Measurements from ENCODE around the gene CCSER1. TPM values are rescaled to one million over a fixed set of nuclear protein-coding genes. Genes with fewer than 3 reads are reported as not detected.
"Not testable (repeated sequence)": the region's sequence is repeated elsewhere in the genome, so short reads cannot be mapped to it uniquely, and the experiment has no call there.

Gene CCSER1
- total RNA-seq, 2 donors from 2014 or later: 1.5 to 2.7 TPM

- H3K4me3 ChIP-seq: no peak overlapping the region
- H3K9me3 ChIP-seq: no peaks in the 10 kb centered on the region
- H3K27ac ChIP-seq: no peak overlapping the region
- no peak for DNase-seq (ENCODE audit: low spot score)
- no peaks in the 10 kb centered on the region for H3K4me1 ChIP-seq (ENCODE audit: control insufficient read depth in 1 of 2, low read depth in 2 of 2)
- no peaks in the 10 kb centered on the region for H3K36me3 ChIP-seq
- TF ChIP-seq, protein P1, sequence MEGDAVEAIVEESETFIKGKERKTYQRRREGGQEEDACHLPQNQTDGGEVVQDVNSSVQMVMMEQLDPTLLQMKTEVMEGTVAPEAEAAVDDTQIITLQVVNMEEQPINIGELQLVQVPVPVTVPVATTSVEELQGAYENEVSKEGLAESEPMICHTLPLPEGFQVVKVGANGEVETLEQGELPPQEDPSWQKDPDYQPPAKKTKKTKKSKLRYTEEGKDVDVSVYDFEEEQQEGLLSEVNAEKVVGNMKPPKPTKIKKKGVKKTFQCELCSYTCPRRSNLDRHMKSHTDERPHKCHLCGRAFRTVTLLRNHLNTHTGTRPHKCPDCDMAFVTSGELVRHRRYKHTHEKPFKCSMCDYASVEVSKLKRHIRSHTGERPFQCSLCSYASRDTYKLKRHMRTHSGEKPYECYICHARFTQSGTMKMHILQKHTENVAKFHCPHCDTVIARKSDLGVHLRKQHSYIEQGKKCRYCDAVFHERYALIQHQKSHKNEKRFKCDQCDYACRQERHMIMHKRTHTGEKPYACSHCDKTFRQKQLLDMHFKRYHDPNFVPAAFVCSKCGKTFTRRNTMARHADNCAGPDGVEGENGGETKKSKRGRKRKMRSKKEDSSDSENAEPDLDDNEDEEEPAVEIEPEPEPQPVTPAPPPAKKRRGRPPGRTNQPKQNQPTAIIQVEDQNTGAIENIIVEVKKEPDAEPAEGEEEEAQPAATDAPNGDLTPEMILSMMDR (IDR thresholded peaks at IDR 0.05): no peak
- H3K27me3 ChIP-seq (replicated peaks; ENCODE audit: insufficient read depth): no peaks in the 10 kb centered on the region
- ATAC-seq (ENCODE audit: insufficient number of reproducible peaks, low FRiP score, low read depth): no peak
Measured at GRCh38 chr4:91127192-91127591, 1000.0 kb downstream of the CCSER1 start.

- Histone ChIP-seq H3K4me3 (no peak overlapping the region), H3K4me1 (ENCODE audit: control insufficient read depth in 1 of 2, low read depth in 2 of 2) (no peaks in the 10 kb centered on the region), H3K36me3 (no peaks in the 10 kb centered on the region), H3K9me3 (no peaks in the 10 kb centered on the region), H3K27me3 (replicated peaks; ENCODE audit: insufficient read depth) (no peaks in the 10 kb centered on the region), H3K27ac (no peak overlapping the region)
- no peak for ATAC-seq (ENCODE audit: insufficient number of reproducible peaks, low FRiP score, low read depth)
- DNase-seq (ENCODE audit: low spot score): no peak
- TF ChIP-seq, protein P1 (IDR thresholded peaks at IDR 0.05): no peak
Measured at GRCh38 chr4:91127831-91128230, 1000.6 kb downstream of the CCSER1 start.

DNA sequence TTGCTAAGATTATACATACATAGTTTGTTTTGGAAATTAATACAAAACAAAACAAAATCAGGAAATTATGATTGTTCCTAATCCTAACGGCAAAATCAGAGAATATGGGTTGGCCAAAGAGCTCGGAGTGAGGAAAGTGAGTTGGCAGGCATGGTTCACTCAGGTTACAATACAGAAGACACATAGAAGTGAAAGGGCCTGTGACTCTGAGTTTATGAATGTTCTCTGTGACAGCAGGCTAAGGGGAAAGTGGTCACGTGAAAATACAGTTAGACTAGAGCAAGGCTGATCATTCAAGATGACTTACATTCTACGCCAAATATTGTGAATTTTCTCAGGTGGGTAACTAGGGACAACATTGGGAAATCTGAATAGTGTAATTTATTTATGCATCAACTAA is 1001.3 kb downstream of the CCSER1 start:
- TF ChIP-seq, protein P1 (IDR thresholded peaks at IDR 0.05): no peak

DNA sequence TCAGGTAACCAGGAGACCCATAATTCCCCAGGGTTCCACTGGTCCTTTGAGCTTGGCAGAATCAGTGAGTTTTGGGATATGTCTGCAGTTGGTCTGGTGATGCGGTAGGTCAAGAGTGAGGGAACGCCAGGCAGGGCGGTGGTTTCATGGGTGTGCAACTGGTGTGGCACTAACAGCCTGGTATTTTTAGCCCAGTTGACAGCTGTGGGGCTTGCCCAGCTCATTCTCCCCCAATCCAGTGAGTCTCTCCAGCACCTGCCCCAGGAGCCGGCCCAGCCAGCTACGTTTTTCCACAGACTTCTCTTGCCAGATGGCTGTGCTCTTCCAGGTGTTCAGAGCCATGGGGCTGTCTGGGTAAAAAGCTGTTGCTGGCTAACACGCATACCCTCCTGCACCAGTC is 1019.9 kb downstream of the CCSER1 start:
- Histone ChIP-seq H3K36me3 (no peaks in the 10 kb centered on the region), H3K27ac (no peak overlapping the region), H3K27me3 (replicated peaks; ENCODE audit: insufficient read depth) (no peaks in the 10 kb centered on the region), H3K4me1 (ENCODE audit: control insufficient read depth in 1 of 2, low read depth in 2 of 2) (no peaks in the 10 kb centered on the region), H3K4me3 (no peak overlapping the region), H3K9me3 (peaks cover 6% of the 10 kb centered on the region)
- no peak for DNase-seq (ENCODE audit: low spot score)
- ATAC-seq (ENCODE audit: insufficient number of reproducible peaks, low FRiP score, low read depth): no peak
- TF ChIP-seq, protein P1 (IDR thresholded peaks at IDR 0.05): no peak

More for the DNA sequence above, 1001.3 kb downstream of the CCSER1 start:
- H3K27me3 ChIP-seq (replicated peaks; ENCODE audit: insufficient read depth): no peaks in the 10 kb centered on the region
- DNase-seq (ENCODE audit: low spot score): no peak
- H3K4me1 ChIP-seq (ENCODE audit: control insufficient read depth in 1 of 2, low read depth in 2 of 2): no peaks in the 10 kb centered on the region
- no peak overlapping the region for H3K4me3 ChIP-seq
- ATAC-seq (ENCODE audit: insufficient number of reproducible peaks, low FRiP score, low read depth): no peak
- H3K27ac ChIP-seq: no peak overlapping the region
- no peaks in the 10 kb centered on the region for H3K9me3 ChIP-seq
- no peaks in the 10 kb centered on the region for H3K36me3 ChIP-seq

DNA sequence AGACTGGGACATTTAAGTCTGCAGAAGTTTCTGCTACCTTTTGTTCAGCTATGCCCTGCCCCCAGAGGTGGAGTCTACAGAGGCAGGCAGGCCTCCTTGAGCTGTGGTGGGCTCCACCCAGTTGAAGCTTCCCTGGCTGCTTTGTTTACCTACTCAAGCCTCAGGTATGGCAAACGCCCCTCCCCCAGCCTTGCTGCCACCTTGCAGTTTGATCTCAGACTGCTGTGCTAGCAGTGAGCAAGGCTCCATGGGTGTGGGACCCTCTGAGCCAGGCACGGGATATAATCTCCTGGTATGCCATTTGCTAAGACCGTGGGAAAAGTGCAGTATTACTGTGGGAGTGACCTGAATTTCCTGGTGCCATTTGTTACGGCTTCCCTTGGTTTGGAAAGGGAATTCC is 1026.8 kb downstream of the CCSER1 start:
- H3K36me3 ChIP-seq; H3K4me1 ChIP-seq (ENCODE audit: control insufficient read depth in 1 of 2, low read depth in 2 of 2); H3K27ac ChIP-seq; H3K9me3 ChIP-seq; H3K27me3 ChIP-seq (replicated peaks; ENCODE audit: insufficient read depth); H3K4me3 ChIP-seq; DNase-seq (ENCODE audit: low spot score); ATAC-seq (ENCODE audit: insufficient number of reproducible peaks, low FRiP score, low read depth): not testable (repeated sequence)

- H3K36me3 ChIP-seq; H3K4me1 ChIP-seq (ENCODE audit: control insufficient read depth in 1 of 2, low read depth in 2 of 2); H3K27me3 ChIP-seq (replicated peaks; ENCODE audit: insufficient read depth); H3K9me3 ChIP-seq; H3K27ac ChIP-seq; H3K4me3 ChIP-seq; DNase-seq (ENCODE audit: low spot score); ATAC-seq (ENCODE audit: insufficient number of reproducible peaks, low FRiP score, low read depth): not testable (repeated sequence)
Measured at GRCh38 chr4:91167864-91168653, 1040.9 kb downstream of the CCSER1 start.

Data from thoracic aorta (tissue), 2 donors.